Choroid plexus epithelial cell (primary cell): Measurements from ENCODE around the gene TEC.

Experiments used
- DNase-seq: peaks from one replicate; pipeline ENCODE4 v3.0.0-alpha.2; 2010; ENCODE audit warnings: low read depth
- H3K4me3 ChIP-seq: 2 replicates; pipeline ENCODE4 v1.5.1; 2011; ENCODE audit warnings: low read depth, mild to moderate bottlenecking, control low read depth, low read length, moderate library complexity
- CTCF ChIP-seq: conservative IDR thresholded peaks from 2 replicates; pipeline ENCODE4 v1.5.1; 2011; ENCODE audit warnings: low read depth, mild to moderate bottlenecking, control low read depth, inconsistent platforms, low read length, moderate library complexity

The TEC gene

DNA sequence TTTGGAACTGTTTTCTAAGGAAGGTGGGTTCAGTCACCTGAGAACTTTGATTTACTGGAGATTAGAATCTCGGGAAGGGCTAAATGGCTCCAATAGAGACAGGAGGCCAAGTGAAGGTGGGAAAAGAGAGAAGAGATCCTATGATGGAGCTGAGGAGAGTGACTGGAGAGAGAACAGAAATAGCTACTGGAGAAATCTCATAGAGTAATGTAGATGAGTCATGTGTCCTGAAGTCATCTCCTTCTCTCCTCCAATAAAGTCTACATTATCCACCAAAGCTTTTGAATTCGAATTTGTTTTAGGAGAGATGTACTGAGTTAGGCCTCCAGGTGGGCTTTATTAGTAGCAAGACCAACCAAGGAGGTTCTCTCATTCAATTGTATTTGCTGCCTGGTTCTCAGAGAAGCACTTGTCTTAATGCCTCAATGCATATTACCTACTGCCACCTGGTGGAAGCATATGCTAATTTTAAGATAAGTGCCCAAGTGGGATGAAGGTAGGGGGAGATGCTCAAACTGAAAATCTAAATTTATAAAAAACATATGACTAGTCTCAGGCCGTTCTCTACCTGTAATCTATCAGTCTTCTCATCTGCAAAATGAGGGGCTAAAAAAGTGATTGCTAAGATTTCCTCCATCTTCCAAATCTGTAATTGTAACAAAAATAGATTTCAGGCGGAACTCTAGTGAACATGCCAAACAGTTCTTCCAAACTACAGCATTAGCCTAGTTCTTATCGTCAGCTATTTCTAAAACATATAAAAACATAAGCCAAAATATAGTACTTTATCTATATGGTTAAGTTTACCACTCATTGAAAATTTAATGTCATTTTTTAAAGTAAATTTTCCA, 160.0 kb downstream of the TEC start:
- DNase-seq = peak; percentile 74
- no peak overlapping the region for H3K4me3 ChIP-seq
- TF ChIP-seq CTCF = peak; percentile 69

DNA sequence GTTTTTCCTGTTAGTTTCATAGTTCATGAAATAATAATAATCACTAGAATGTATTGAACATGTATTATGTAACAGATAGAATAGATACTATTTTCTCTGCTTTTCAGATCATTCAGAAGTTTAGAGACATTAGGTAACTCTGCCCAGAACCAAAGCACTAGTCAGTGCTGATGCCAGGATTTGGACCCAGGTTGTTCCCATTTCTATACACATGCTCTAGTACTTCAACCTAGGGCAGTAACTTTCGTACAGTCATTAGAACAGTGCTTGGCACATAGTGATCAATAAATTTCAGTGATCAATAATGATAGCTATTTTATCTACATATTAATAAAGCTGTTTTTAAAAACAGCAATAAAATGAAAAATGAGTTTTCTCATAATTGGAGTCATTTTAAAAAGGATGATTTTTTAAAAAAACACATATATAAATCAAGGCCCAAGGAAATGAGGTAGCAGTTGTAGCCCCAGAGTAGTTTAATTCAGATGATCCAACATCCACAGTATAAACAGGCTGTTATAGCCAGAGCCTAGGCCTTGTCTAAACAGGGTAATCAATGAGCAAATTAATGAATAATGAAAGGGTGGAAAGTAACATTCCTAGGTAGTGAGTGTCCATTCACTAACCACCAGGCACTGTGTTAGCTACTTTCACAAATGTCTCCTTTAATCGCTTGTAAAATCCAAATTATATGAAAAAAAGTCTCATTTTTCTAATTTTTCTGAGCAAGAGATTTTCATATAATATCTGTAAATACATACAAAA, 161.1 kb downstream of the TEC start:
- DNase-seq = no peak
- no peak overlapping the region for H3K4me3 ChIP-seq
- TF ChIP-seq CTCF = no peak

DNA sequence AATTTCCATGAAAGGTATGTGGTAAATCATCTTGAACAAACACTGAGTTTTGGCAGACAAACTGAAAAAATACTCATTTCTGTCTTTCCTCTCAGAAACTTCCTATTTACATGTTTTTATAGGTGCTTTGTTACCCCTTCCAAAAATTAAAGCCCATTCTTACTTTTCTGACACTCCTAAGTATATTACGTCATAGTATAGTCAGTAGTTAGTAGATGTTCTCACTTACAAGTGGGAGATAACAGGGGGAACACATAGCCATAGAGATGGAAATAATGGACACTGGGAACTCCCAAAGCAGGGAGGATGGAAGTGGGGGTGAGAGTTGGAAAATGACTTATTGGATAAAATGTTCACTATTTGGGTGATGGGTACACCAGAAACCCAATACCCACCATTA, 164.4 kb downstream of the TEC start:
- DNase-seq = no peak
- no peak for TF ChIP-seq CTCF
- no peak overlapping the region for H3K4me3 ChIP-seq

GRCh38 chr4:48103483-48104139, 166.0 kb downstream of the TEC start:
- TF ChIP-seq CTCF = no peak

GRCh38 chr4:48102303-48102702, 167.3 kb downstream of the TEC start:
- peak; percentile 14 for DNase-seq
- H3K4me3 ChIP-seq = no peak overlapping the region
- peak; percentile 40 for TF ChIP-seq CTCF

More at GRCh38 chr4:48103483-48104139, 166.0 kb downstream of the TEC start:
- no peak for DNase-seq
- no peak overlapping the region for H3K4me3 ChIP-seq

GRCh38 chr4:48100256-48100655, 169.4 kb downstream of the TEC start:
- no peak overlapping the region for H3K4me3 ChIP-seq
- DNase-seq = no peak
- TF ChIP-seq CTCF = no peak
